Lower leg skin (tissue), 4 donors: Measurements from ENCODE around the gene TIAM2. TPM values are rescaled to one million over a fixed set of nuclear protein-coding genes. Genes with fewer than 3 reads are reported as not detected.

Source experiments
- DNase-seq, 2 donors: peaks; one replicate each; pipeline ENCODE4 v3.0.0-alpha.2; 2019; ENCODE audit warnings: low spot score in 2 of 2
- H3K4me3 ChIP-seq: fragments of 200-600 bp; sonication (generic); 2 replicates; pipeline ENCODE4 v1.5.1; 2017; ENCODE audit warnings: mild to moderate bottlenecking, low read depth; ENCODE audit not compliant: poor library complexity, severe bottlenecking
- CTCF ChIP-seq, 3 donors: fragments of 450-650 bp; IDR thresholded peaks; one replicate each; pipeline ENCODE4 v1.5.1; 2016; ENCODE audit warnings: antibody characterized with exemption in 3 of 3, mild to moderate bottlenecking in 3 of 3, moderate library complexity in 2 of 3
- POLR2A ChIP-seq, 2 donors: fragments of 450-650 bp; IDR thresholded peaks; one replicate each; pipeline ENCODE4 v1.6.1; 2016 to 2017; ENCODE audit warnings: antibody characterized with exemption in 2 of 2, mild to moderate bottlenecking in 1 of 2, moderate library complexity in 1 of 2
- WGBS, 2 donors: methylation state at CpG; one replicate each; pipeline ENCODE4 v1.1.5; 2018; 5-methylcytosine and 5-hydroxymethylcytosine counted together
- intact Hi-C: fragments of 100-400 bp; cut with DNase I; formaldehyde crosslinking; loops from one replicate; pipeline ENCODE4 v1.15.0; 2023; ENCODE audit warnings: low total_unique reads
- total RNA-seq, 4 donors: library from RNA; depleted of rRNA; stranded (reverse); fragments of >200 nt; gene quantifications; one replicate each; pipeline ENCODE4 v1.1.0, GENCODE V29; 2016

Gene TIAM2
- total RNA-seq, 4 donors from 2014 or later: 5.4 to 11.0 (median 7.4) TPM

GRCh38 chr6:155284775-155285174 is 289.7 kb downstream of the TIAM2 start:
- TF ChIP-seq POLR2A (IDR thresholded peaks at IDR 0.05) (no peak), CTCF (IDR thresholded peaks at IDR 0.05) (no peak)
- intact Hi-C loops: no loop called here
- 91 to 96% methylated on average over 4 of the region's 4 CpGs for WGBS, 2 donors
- H3K4me3 ChIP-seq: no peak overlapping the region
- no peak for DNase-seq

GRCh38 chr6:155287762-155288161 is 292.6 kb downstream of the TIAM2 start:
- no peak for DNase-seq
- no peak for TF ChIP-seq POLR2A (IDR thresholded peaks at IDR 0.05)
- no peak for TF ChIP-seq CTCF (IDR thresholded peaks at IDR 0.05)
- no peak overlapping the region for H3K4me3 ChIP-seq
- 84 to 89% methylated on average over 2 of the region's 2 CpGs for WGBS, 2 donors
- intact Hi-C loops: no loop called here

- no peak for DNase-seq
- no peak overlapping the region for H3K4me3 ChIP-seq
- TF ChIP-seq CTCF (IDR thresholded peaks at IDR 0.05) (no peak), POLR2A (IDR thresholded peaks at IDR 0.05) (no peak)
- WGBS, 2 donors: 90 to 93% methylated on average over 5 of the region's 5 CpGs
- intact Hi-C loops: no loop called here
Observed at GRCh38 chr6:155290491-155290890, 295.4 kb downstream of the TIAM2 start.

- no peak for DNase-seq
- intact Hi-C loops: no loop called here
- WGBS, 2 donors: 56 to 58% methylated on average over 3 of the region's 3 CpGs
- H3K4me3 ChIP-seq: no peak overlapping the region
- no peak for TF ChIP-seq POLR2A (IDR thresholded peaks at IDR 0.05)
- TF ChIP-seq CTCF (IDR thresholded peaks at IDR 0.05): no peak
Observed at GRCh38 chr6:155291291-155291690, 296.2 kb downstream of the TIAM2 start.

GRCh38 chr6:155292711-155293110 is 297.6 kb downstream of the TIAM2 start:
- 74 to 89% methylated on average over 5 of the region's 5 CpGs for WGBS, 2 donors
- no peak overlapping the region for H3K4me3 ChIP-seq
- intact Hi-C loops: no loop called here
- no peak for DNase-seq
- TF ChIP-seq CTCF (IDR thresholded peaks at IDR 0.05) (no peak), POLR2A (IDR thresholded peaks at IDR 0.05) (no peak)

- 91 to 93% methylated on average over 3 of the region's 3 CpGs for whole genome bisulfite sequencing, 2 donors
- no peak overlapping the region for H3K4me3 ChIP-seq
- no peak for TF ChIP-seq POLR2A (IDR thresholded peaks at IDR 0.05)
- TF ChIP-seq CTCF (IDR thresholded peaks at IDR 0.05): no peak
- no peak for DNase-seq
- intact Hi-C loops: no loop called here
Observed at GRCh38 chr6:155297669-155298068, 302.6 kb downstream of the TIAM2 start.
